HepG2 (cell line): ENCODE results near the gene PHKB. TPM values are rescaled to one million over a fixed set of nuclear protein-coding genes. Genes with fewer than 3 reads are reported as not detected.

Experiments used
- ATAC-seq: fragments of 200-7000 bp; cut with Tn5 transposase; 3 replicates; pipeline ENCODE4 v1.9.1; 2020; ENCODE audit warnings: mild to moderate bottlenecking, moderate library complexity
- BruUV-seq: library from RNA; stranded (reverse); fragments of 400-500 nt; replicated peaks from 2 replicates; lab custom pipeline; 2021; lab: Mats Ljungman, UMichigan
- CTCF ChIA-PET: fragments of 300-600 bp; formaldehyde crosslinking; extraction: SDS; loops from one replicate; lab custom pipeline; 2021; ENCODE audit warnings: low total read pairs, inconsistent platforms, low intra/inter-chr PET ratio; lab: Yijun Ruan, JAX
- POLR2A ChIA-PET: fragments of 350-600 bp; sonication (Branson Sonifier 250); formaldehyde crosslinking; loops from one replicate; lab custom pipeline; 2020; ENCODE audit warnings: antibody characterized with exemption, inconsistent platforms; lab: Yijun Ruan, JAX
- DNase-seq: peaks from one replicate; pipeline ENCODE4 v3.0.0-alpha.2; 2015; ENCODE audit warnings: low spot score
- FAIRE-seq: peaks from 3 replicates; lab custom pipeline; 2011; peaks lifted over from hg19 to GRCh38; lab: Jason Lieb, UNC
- H2AFZ ChIP-seq: one replicate; pipeline ENCODE4 v1.6.1; 2011; ENCODE audit warnings: low read length, inconsistent platforms
- H3K27ac ChIP-seq: fragments of 300-600 bp; 3 replicates; pipeline ENCODE4 v1.8.0; 2011; ENCODE audit warnings: mixed run types, mild to moderate bottlenecking, mixed read lengths, low read length, inconsistent platforms; ENCODE audit not compliant: insufficient read depth; ENCODE audit errors: extremely low read length
- H3K27me3 ChIP-seq, 2 experiments: fragments of 200-600 bp in 1 of 2; 2 replicates in 1 of 2; 3 replicates in 1 of 2; pipeline versions ENCODE4 v1.6.0 to v1.8.0; 2011; ENCODE audit warnings: low read length in 2 of 2, mild to moderate bottlenecking in 2 of 2, moderate library complexity in 2 of 2, inconsistent platforms in 1 of 2; ENCODE audit not compliant: insufficient read depth in 2 of 2, control insufficient read depth in 1 of 2
- H3K36me3 ChIP-seq, 2 experiments: fragments of 200-600 bp in 1 of 2; replicated peaks in 1 of 2; 2 replicates in 1 of 2; 3 replicates in 1 of 2; pipeline versions ENCODE4 v1.5.1 to v1.8.0; 2011; ENCODE audit warnings: low read length in 2 of 2, inconsistent platforms in 1 of 2; ENCODE audit not compliant: insufficient read depth in 2 of 2, control insufficient read depth in 1 of 2
- H3K4me1 ChIP-seq: 2 replicates; pipeline ENCODE4 v1.5.1; 2012; ENCODE audit warnings: low read length, inconsistent platforms; ENCODE audit not compliant: insufficient read depth
- H3K4me2 ChIP-seq: 2 replicates; pipeline ENCODE4 v1.6.0; 2011; ENCODE audit warnings: low read depth, low read length, inconsistent platforms
- H3K4me3 ChIP-seq, 3 experiments: fragments of 200-600 bp in 1 of 3; sonication (generic), shearing (Covaris generic) in 1 of 3; replicated peaks in 1 of 3; 2 replicates each; pipeline ENCODE4 v1.5.1; 2011 to 2016; ENCODE audit warnings: low read length in 3 of 3, inconsistent platforms in 2 of 3, low read depth in 2 of 3, mild to moderate bottlenecking in 2 of 3, control low read depth in 1 of 3, mixed read lengths in 1 of 3; ENCODE audit not compliant: insufficient read depth in 1 of 3
- H3K79me2 ChIP-seq: one replicate; pipeline ENCODE4 v1.6.1; 2011; ENCODE audit warnings: low read length, inconsistent platforms; ENCODE audit not compliant: insufficient read depth
- H3K9ac ChIP-seq: 2 replicates; pipeline ENCODE4 v1.6.0; 2011; ENCODE audit warnings: mild to moderate bottlenecking, low read depth, low read length, inconsistent platforms; ENCODE audit not compliant: insufficient read depth
- H3K9me3 ChIP-seq: 2 replicates; pipeline ENCODE4 v1.5.1; 2012; ENCODE audit warnings: mild to moderate bottlenecking, low read length
- H4K20me1 ChIP-seq: 2 replicates; pipeline ENCODE4 v1.6.0; 2011; ENCODE audit warnings: inconsistent platforms, mild to moderate bottlenecking, low read length, moderate library complexity; ENCODE audit not compliant: insufficient read depth
- ATF5 ChIP-seq: sonication (generic); formaldehyde crosslinking; IDR thresholded peaks from 2 replicates; pipeline ENCODE4 v1.4.0; 2020; ENCODE audit warnings: mild to moderate bottlenecking, low read depth, missing genetic modification reagents
- CREB1 ChIP-seq, 2 experiments: fragments of 450-650 bp in 1 of 2; IDR thresholded peaks; 2 replicates each; pipeline ENCODE4 v1.6.1; 2016 to 2017; ENCODE audit warnings: control low read depth in 1 of 2, mild to moderate bottlenecking in 1 of 2, missing compliant biosample characterization in 1 of 2, missing genetic modification characterization in 1 of 2
- FOXA3 ChIP-seq: IDR thresholded peaks from 2 replicates; pipeline ENCODE4 v1.6.1; 2016; ENCODE audit warnings: missing genetic modification reagents, missing compliant biosample characterization
- HOXA7 ChIP-seq: sonication (generic); formaldehyde crosslinking; IDR thresholded peaks from 2 replicates; pipeline ENCODE4 v1.8.1; 2022; ENCODE audit warnings: mild to moderate bottlenecking, missing genetic modification reagents, moderate library complexity
- KAT8 ChIP-seq: IDR thresholded peaks from 2 replicates; pipeline ENCODE4 v1.6.1; 2016; ENCODE audit warnings: missing genetic modification reagents, missing compliant biosample characterization
- KMT2A ChIP-seq: sonication (generic); formaldehyde crosslinking; IDR thresholded peaks from 2 replicates; pipeline ENCODE4 v1.4.0; 2020; ENCODE audit warnings: missing genetic modification reagents
- NCOA1 ChIP-seq: sonication (generic); formaldehyde crosslinking; IDR thresholded peaks from 2 replicates; pipeline ENCODE4 v1.9.0; 2021; ENCODE audit warnings: missing genetic modification reagents
- RARA ChIP-seq: IDR thresholded peaks from 2 replicates; pipeline ENCODE4 v1.6.1; 2016; ENCODE audit warnings: missing genetic modification reagents, missing compliant biosample characterization
- RNF219 ChIP-seq: sonication (generic); formaldehyde crosslinking; IDR thresholded peaks from 2 replicates; pipeline ENCODE4 v1.5.0; 2020; ENCODE audit warnings: mild to moderate bottlenecking, missing genetic modification reagents
- SCMH1 ChIP-seq: sonication (generic); formaldehyde crosslinking; IDR thresholded peaks from 2 replicates; pipeline ENCODE4 v1.9.0; 2021; ENCODE audit warnings: missing genetic modification reagents, mild to moderate bottlenecking, borderline replicate concordance
- TARDBP ChIP-seq: sonication (generic); formaldehyde crosslinking; IDR thresholded peaks from 2 replicates; pipeline ENCODE4 v1.8.0; 2022; ENCODE audit warnings: mild to moderate bottlenecking, missing genetic modification reagents
- ZBTB26 ChIP-seq: IDR thresholded peaks from 2 replicates; pipeline ENCODE4 v1.6.1; 2016; ENCODE audit warnings: missing compliant biosample characterization, missing genetic modification reagents, borderline replicate concordance
- ZBTB43 ChIP-seq: sonication (generic); formaldehyde crosslinking; conservative IDR thresholded peaks from 2 replicates; pipeline ENCODE4 v1.4.0; 2020; ENCODE audit warnings: missing genetic modification reagents
- ZEB1 ChIP-seq: IDR thresholded peaks from 2 replicates; pipeline ENCODE4 v1.6.1; 2012; ENCODE audit warnings: mild to moderate bottlenecking, low read depth, inconsistent platforms; ENCODE audit not compliant: insufficient replicate concordance
- ZNF143 ChIP-seq: sonication (generic); formaldehyde crosslinking; IDR thresholded peaks from 2 replicates; pipeline ENCODE4 v1.4.0; 2020; ENCODE audit warnings: missing genetic modification reagents
- ZNF326 ChIP-seq: sonication (generic); formaldehyde crosslinking; IDR thresholded peaks from 2 replicates; pipeline ENCODE4 v1.4.0; 2020; ENCODE audit warnings: missing genetic modification reagents, borderline replicate concordance
- ZNF446 ChIP-seq: sonication (generic); formaldehyde crosslinking; IDR thresholded peaks from 2 replicates; pipeline ENCODE4 v1.5.0; 2020; ENCODE audit warnings: mild to moderate bottlenecking, missing genetic modification reagents
- ZNF737 ChIP-seq: sonication (generic); formaldehyde crosslinking; IDR thresholded peaks from 2 replicates; pipeline ENCODE4 v1.5.0; 2020; ENCODE audit warnings: missing genetic modification reagents, mild to moderate bottlenecking, borderline replicate concordance
- ZNF766 ChIP-seq: sonication (generic); formaldehyde crosslinking; IDR thresholded peaks from 2 replicates; pipeline ENCODE4 v1.5.0; 2020; ENCODE audit warnings: missing genetic modification reagents, borderline replicate concordance
- WGBS: methylation state at CpG from one replicate; pipeline ENCODE4 v1.1.6; 2017; ENCODE audit warnings: low lambda C conversion rate; 5-methylcytosine and 5-hydroxymethylcytosine counted together
- in situ Hi-C: cut with HindIII; loops from 2 replicates; pipeline ENCODE4 v1.10.0; 2017; ENCODE audit warnings: low pct_unique_long_range_greater_than_20kb; ENCODE audit not compliant: extremely low pct_ligation_motif_present
- intact Hi-C: fragments of 100-400 bp; cut with micrococcal nuclease; formaldehyde crosslinking; loops from one replicate; pipeline ENCODE4 v1.10.0; 2022; ENCODE audit not compliant: unreplicated experiment
- polyA plus RNA-seq, 8 experiments: library from polyadenylated mRNA; depleted of rRNA in 3 of 8; stranded (reverse) in 7 of 8; unstranded in 1 of 8; fragments of >200 nt; fragmentation: Illumina TruSeq in 4 of 8; extraction: Trizol in 4 of 8; gene quantifications; 2 replicates each; pipeline versions ENCODE4 v1.2.1 to v1.2.3, GENCODE V29; 2011 to 2016; ENCODE audit warnings: low read depth in 4 of 8, missing spikeins in 1 of 8, mixed read lengths in 1 of 8; ENCODE audit not compliant: insufficient read depth in 1 of 8
- total RNA-seq, 5 experiments: library from RNA; depleted of rRNA; stranded (reverse); fragments of >200 nt; fragmentation: Illumina TruSeq; extraction: Trizol; gene quantifications; 2 replicates each; pipeline ENCODE4 v1.2.3, GENCODE V29; 2016; ENCODE audit warnings: low read depth in 1 of 5

Gene PHKB
- total and polyA plus RNA-seq, 2 of the 13 experiments (the other 11 are each of a cell fraction or from before 2014, with no cell fraction given) = 66.0 to 80.8 TPM

GRCh38 chr16:47523342-47524006 lies 62.3 kb downstream of the PHKB start:
- peak overlapping the region; percentile 52 for H3K4me2 ChIP-seq
- DNase-seq = peak; percentile 91
- POLR2A ChIA-PET = interaction anchor here (0.7 to 1.5 kb wide), 4 partner anchors 14 to 62 kb away, joined by 3 to 17 read pairs (median 6); partner anchors contain the start of genes ITFG1 and PHKB
- TF ChIP-seq NCOA1 (CRISPR knock-in tag) (no peak), ZEB1 (peak; percentile 40), RARA (peak; percentile 75), RNF219 (CRISPR knock-in tag) (0 out of 2 replicates have a peak, but pooled peaks have one; percentile 60), ATF5 (CRISPR knock-in tag) (no peak), ZNF326 (CRISPR knock-in tag) (no peak), ZBTB26 (CRISPR knock-in tag) (no peak), CREB1 (IDR thresholded peaks at IDR 0.05) (no peak), CREB1 (CRISPR knock-in tag; IDR thresholded peaks at IDR 0.05) (peak; percentile 23; the same call in 1 of the 2 replicates), HOXA7 (CRISPR knock-in tag) (no peak), ZNF446 (no peak), ZNF143 (no peak), ZNF766 (CRISPR knock-in tag) (no peak), ZNF737 (CRISPR knock-in tag) (no peak), FOXA3 (CRISPR knock-in tag) (peak; percentile 59; the same call in 1 of the 2 replicates), ZBTB43 (CRISPR knock-in tag) (peak; percentile 76), KAT8 (CRISPR knock-in tag) (peak; percentile 62), SCMH1 (CRISPR knock-in tag) (no peak), TARDBP (peak; percentile 45; the same call in 1 of the 2 replicates), KMT2A (peak; percentile 37; the same call in 1 of the 2 replicates)

More at GRCh38 chr16:47523342-47524006, 62.3 kb downstream of the PHKB start:
- 11% methylated on average over 2 of the region's 2 CpGs for WGBS
- FAIRE-seq (peak; percentile 82), ATAC-seq (peak; percentile 100)
- peaks cover 5% of the 10 kb centered on the region for H3K79me2 ChIP-seq
- intact Hi-C loops (no loop called here), in situ Hi-C loops (no loop called here)
- CTCF ChIA-PET = no interaction called here
- no peak overlapping the region; a peak in 1 of 6 replicates for H3K4me3 ChIP-seq
- peaks cover 22% of the 10 kb centered on the region for H3K4me1 ChIP-seq
- H2AFZ ChIP-seq = no peak overlapping the region
- no TSS peak for BruUV-seq
- H3K27me3 ChIP-seq = no peaks in the 10 kb centered on the region
- no peaks in the 10 kb centered on the region for H4K20me1 ChIP-seq
- peaks cover 1 to 3% of the 10 kb centered on the region in 2 experiments; a peak in 1 of 5 replicates for H3K36me3 ChIP-seq
- H3K9ac ChIP-seq = 0 out of 2 replicates have a peak overlapping the region, but pooled peaks have one; percentile 1
- H3K27ac ChIP-seq = peak overlapping the region; percentile 30
- no peaks in the 10 kb centered on the region for H3K9me3 ChIP-seq
